PC-9 (cell line): ENCODE results near the gene PEPD. TPM values are rescaled to one million over a fixed set of nuclear protein-coding genes. Genes with fewer than 3 reads are reported as not detected.
"Not testable (repeated sequence)": the region's sequence is repeated elsewhere in the genome, so short reads cannot be mapped to it uniquely, and the experiment has no call there.

ENCODE experiments used
- BruUV-seq: library from RNA; stranded (reverse); fragments of 400-500 nt; replicated peaks from 2 replicates; lab custom pipeline; 2021; lab: Mats Ljungman, UMichigan
- CTCF ChIA-PET: fragments of 300-600 bp; sonication (Branson Sonifier 250); formaldehyde crosslinking; loops from one replicate; lab custom pipeline; 2022; ENCODE audit warnings: antibody characterized with exemption; lab: Charles Lee
- POLR2A ChIA-PET: fragments of 300-600 bp; sonication (Branson Sonifier 250); formaldehyde crosslinking; loops from one replicate; lab custom pipeline; 2022; ENCODE audit warnings: antibody characterized with exemption; ENCODE audit not compliant: unreplicated experiment; lab: Charles Lee
- DNase-seq, 2 experiments: peaks; one replicate each; pipeline versions ENCODE4 v3.0.0 to v3.0.0-alpha.2; 2015 to 2022; ENCODE audit warnings: mixed read lengths in 1 of 2
- H2AFZ ChIP-seq: fragments of 200-600 bp; sonication (generic); 2 replicates; pipeline ENCODE4 v1.8.1; 2017; ENCODE audit warnings: antibody characterized with exemption
- H3F3A ChIP-seq: fragments of 200-600 bp; sonication (generic); 2 replicates; pipeline ENCODE4 v1.8.1; 2017; ENCODE audit warnings: antibody characterized with exemption, mild to moderate bottlenecking, low read depth; ENCODE audit not compliant: insufficient read depth
- H3K27ac ChIP-seq: fragments of 200-600 bp; sonication (generic); 2 replicates; pipeline ENCODE4 v1.6.1; 2016; ENCODE audit warnings: mixed run types
- H3K27me3 ChIP-seq: fragments of 200-600 bp; sonication (generic); 2 replicates; pipeline ENCODE4 v1.6.1; 2016; ENCODE audit warnings: low read depth, mixed run types; ENCODE audit not compliant: insufficient read depth
- H3K36me3 ChIP-seq: fragments of 200-600 bp; sonication (generic); 2 replicates; pipeline ENCODE4 v1.6.1; 2016; ENCODE audit warnings: low read depth, mixed run types
- H3K4me1 ChIP-seq: fragments of 200-600 bp; sonication (generic); replicated peaks from 2 replicates; pipeline ENCODE4 v1.6.1; 2016; ENCODE audit warnings: mixed run types; ENCODE audit not compliant: insufficient read depth
- H3K4me2 ChIP-seq: fragments of 200-600 bp; sonication (generic); 2 replicates; pipeline ENCODE4 v1.6.1; 2017; ENCODE audit warnings: mixed run types
- H3K4me3 ChIP-seq: fragments of 200-600 bp; sonication (generic); 2 replicates; pipeline ENCODE4 v1.6.1; 2016; ENCODE audit warnings: mixed run types
- H3K79me2 ChIP-seq: fragments of 200-600 bp; sonication (generic); 2 replicates; pipeline ENCODE4 v1.6.1; 2017; ENCODE audit warnings: low read depth, mixed run types
- H3K9me2 ChIP-seq: fragments of 200-600 bp; sonication (generic); 2 replicates; pipeline ENCODE4 v1.8.1; 2017; ENCODE audit warnings: mild to moderate bottlenecking; ENCODE audit not compliant: insufficient read depth
- H3K9me3 ChIP-seq: fragments of 200-600 bp; sonication (generic); 2 replicates; pipeline ENCODE4 v1.8.1; 2016; ENCODE audit warnings: low read depth; ENCODE audit not compliant: insufficient read depth
- H4K20me1 ChIP-seq: fragments of 200-600 bp; sonication (generic); 2 replicates; pipeline ENCODE4 v1.8.1; 2017; ENCODE audit not compliant: insufficient read depth
- EZH2 ChIP-seq: fragments of 200-600 bp; sonication (generic); IDR thresholded peaks from 2 replicates; pipeline ENCODE4 v1.8.0; 2017; ENCODE audit warnings: antibody characterized with exemption, low read depth
- intact Hi-C: fragments of 100-400 bp; cut with micrococcal nuclease; formaldehyde crosslinking; loops from one replicate; pipeline ENCODE4 v1.10.0; 2022; ENCODE audit not compliant: unreplicated experiment
- total RNA-seq: library from RNA; stranded (reverse); gene quantifications from 2 replicates; pipeline ENCODE4 v1.2.3, GENCODE V29; 2021
- TF ChIP-seq, protein P1 (sequence below): fragments of 200-600 bp; sonication (generic); conservative IDR thresholded peaks from 2 replicates; pipeline ENCODE4 v1.6.1; 2017; ENCODE audit warnings: mixed run types, antibody characterized with exemption, mild to moderate bottlenecking, moderate library complexity

Gene PEPD
- total RNA-seq, 1 experiment from 2014 or later: 71.0 TPM

DNA sequence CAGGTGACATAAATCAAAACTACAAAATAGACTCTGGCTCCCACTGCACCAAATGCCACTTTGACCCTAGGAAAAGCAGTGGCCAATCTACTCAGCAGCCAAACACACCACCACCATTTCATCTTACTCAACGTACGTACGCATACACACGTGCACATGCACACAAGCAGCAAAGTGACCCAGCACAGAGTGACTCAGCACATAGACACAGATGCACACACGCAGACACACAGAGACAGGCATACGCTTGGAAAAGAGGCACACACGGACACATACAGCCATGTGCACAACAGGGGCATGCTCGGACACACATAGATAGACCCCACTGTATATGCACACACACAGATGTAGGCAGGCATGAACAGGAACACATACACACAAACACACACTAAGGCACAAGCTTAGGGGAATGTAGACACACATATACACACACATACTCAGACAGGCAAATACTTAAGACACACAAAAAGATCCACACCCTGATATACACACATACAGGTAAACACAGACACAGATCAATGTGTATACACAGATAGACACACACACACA lies 37.3 kb downstream of the PEPD start:
- TF ChIP-seq, protein P1, sequence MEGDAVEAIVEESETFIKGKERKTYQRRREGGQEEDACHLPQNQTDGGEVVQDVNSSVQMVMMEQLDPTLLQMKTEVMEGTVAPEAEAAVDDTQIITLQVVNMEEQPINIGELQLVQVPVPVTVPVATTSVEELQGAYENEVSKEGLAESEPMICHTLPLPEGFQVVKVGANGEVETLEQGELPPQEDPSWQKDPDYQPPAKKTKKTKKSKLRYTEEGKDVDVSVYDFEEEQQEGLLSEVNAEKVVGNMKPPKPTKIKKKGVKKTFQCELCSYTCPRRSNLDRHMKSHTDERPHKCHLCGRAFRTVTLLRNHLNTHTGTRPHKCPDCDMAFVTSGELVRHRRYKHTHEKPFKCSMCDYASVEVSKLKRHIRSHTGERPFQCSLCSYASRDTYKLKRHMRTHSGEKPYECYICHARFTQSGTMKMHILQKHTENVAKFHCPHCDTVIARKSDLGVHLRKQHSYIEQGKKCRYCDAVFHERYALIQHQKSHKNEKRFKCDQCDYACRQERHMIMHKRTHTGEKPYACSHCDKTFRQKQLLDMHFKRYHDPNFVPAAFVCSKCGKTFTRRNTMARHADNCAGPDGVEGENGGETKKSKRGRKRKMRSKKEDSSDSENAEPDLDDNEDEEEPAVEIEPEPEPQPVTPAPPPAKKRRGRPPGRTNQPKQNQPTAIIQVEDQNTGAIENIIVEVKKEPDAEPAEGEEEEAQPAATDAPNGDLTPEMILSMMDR: no peak
- TF ChIP-seq EZH2: no peak
- Histone ChIP-seq H3F3A (no peaks in the 10 kb centered on the region), H3K4me3 (no peak overlapping the region), H2AFZ (no peak overlapping the region), H3K4me1 (no peaks in the 10 kb centered on the region), H3K27me3 (no peaks in the 10 kb centered on the region), H3K27ac (no peak overlapping the region), H3K9me3 (no peaks in the 10 kb centered on the region), H3K4me2 (no peak overlapping the region), H3K9me2 (no peaks in the 10 kb centered on the region), H4K20me1 (no peaks in the 10 kb centered on the region), H3K36me3 (no peaks in the 10 kb centered on the region), H3K79me2 (no peaks in the 10 kb centered on the region)
- DNase-seq: no peak
- ChIA-PET CTCF (no interaction called here), POLR2A (no interaction called here)
- BruUV-seq: no TSS peak
- intact Hi-C loops: no loop called here

DNA sequence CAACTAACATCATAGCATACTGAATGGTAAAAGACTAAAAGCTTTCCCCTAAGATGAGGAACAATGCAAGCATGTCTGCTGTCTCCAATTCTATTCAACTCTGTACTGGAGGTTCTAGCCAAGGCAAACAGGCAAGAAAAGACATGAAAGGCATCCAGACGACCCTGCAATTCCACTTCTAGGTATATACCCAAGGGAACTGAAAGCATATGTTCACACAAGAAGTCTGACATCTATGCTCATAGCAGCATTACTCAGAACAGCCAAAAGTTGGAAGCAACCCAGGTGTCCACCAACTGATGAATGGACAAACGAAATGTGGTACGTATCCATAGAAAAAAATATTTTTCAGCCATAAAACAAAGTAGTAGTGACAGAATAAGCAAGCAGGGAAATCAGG lies 39.1 kb downstream of the PEPD start:
- Histone ChIP-seq H3K9me2 (no peaks in the 10 kb centered on the region), H3K4me2 (no peak overlapping the region), H3F3A (no peaks in the 10 kb centered on the region), H2AFZ (no peak overlapping the region), H3K27ac (no peak overlapping the region), H3K79me2 (no peaks in the 10 kb centered on the region), H3K36me3 (no peaks in the 10 kb centered on the region), H4K20me1 (no peaks in the 10 kb centered on the region), H3K4me3 (no peak overlapping the region), H3K9me3 (no peaks in the 10 kb centered on the region), H3K27me3 (no peaks in the 10 kb centered on the region), H3K4me1 (no peaks in the 10 kb centered on the region)
- POLR2A ChIA-PET: no interaction called here
- TF ChIP-seq, protein P1: no peak
- no peak for TF ChIP-seq EZH2
- DNase-seq: no peak
- CTCF ChIA-PET: no interaction called here
- no TSS peak for BruUV-seq
- intact Hi-C loops: no loop called here

DNA sequence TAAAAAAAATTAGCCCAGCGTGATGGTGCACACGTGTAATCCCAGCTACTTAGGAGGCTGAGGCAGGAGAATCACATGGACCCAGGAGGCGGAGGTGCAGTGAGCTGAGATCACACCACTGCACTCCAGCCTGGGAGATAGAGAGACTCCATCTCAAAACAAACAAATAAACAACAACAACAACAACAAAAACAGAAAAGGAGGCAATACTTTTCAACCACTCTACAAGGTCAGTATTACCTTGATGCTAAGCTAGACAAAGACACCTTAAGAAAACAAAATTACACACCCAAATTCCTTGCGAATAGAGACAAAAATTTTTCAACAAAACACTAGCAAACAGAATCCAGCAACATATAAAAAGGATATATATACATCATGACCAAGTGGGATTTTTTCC lies 39.7 kb downstream of the PEPD start:
- H3K36me3 ChIP-seq: no peaks in the 10 kb centered on the region
- H2AFZ ChIP-seq: no peak overlapping the region
- intact Hi-C loops: no loop called here
- H3K4me3 ChIP-seq: no peak overlapping the region
- TF ChIP-seq, protein P1: no peak
- TF ChIP-seq EZH2: no peak
- no peaks in the 10 kb centered on the region for H3K9me2 ChIP-seq
- no peak overlapping the region for H3K4me2 ChIP-seq
- no peaks in the 10 kb centered on the region for H3K9me3 ChIP-seq
- no peaks in the 10 kb centered on the region for H3K4me1 ChIP-seq
- no peak overlapping the region for H3K27ac ChIP-seq
- BruUV-seq: no TSS peak
- no peaks in the 10 kb centered on the region for H3K79me2 ChIP-seq
- H4K20me1 ChIP-seq: no peaks in the 10 kb centered on the region
- CTCF ChIA-PET: no interaction called here
- no peaks in the 10 kb centered on the region for H3F3A ChIP-seq
- POLR2A ChIA-PET: no interaction called here
- H3K27me3 ChIP-seq: no peaks in the 10 kb centered on the region
- no peak for DNase-seq

DNA sequence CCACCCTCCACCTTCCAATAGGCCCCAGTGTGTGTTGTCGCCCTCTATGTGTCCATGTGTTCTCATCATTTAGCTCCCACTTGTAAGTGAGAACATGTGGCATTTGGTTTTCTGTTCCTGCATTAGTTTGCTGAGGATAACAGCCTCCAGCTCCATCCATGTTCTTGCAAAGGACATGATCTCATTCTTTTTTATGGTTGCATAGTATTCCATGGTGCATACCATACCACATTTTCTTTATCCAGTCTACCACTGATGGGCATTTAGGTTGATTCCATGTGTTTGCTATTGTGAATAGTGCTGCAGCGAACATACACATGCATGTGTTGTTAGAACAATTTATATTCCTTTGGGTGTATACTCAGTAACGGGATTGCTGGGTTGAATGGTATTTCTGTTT lies 42.0 kb downstream of the PEPD start:
- H3K9me3 ChIP-seq, H3K4me1 ChIP-seq, H2AFZ ChIP-seq, H4K20me1 ChIP-seq, H3K36me3 ChIP-seq, DNase-seq, H3K9me2 ChIP-seq, H3K4me3 ChIP-seq, H3F3A ChIP-seq, H3K79me2 ChIP-seq, POLR2A ChIA-PET, intact Hi-C loops, H3K27me3 ChIP-seq, H3K4me2 ChIP-seq, H3K27ac ChIP-seq, BruUV-seq, CTCF ChIA-PET: not testable (repeated sequence)
